Measurements from ENCODE around the gene CHRNA10. TPM values are rescaled to one million over a fixed set of nuclear protein-coding genes. Genes with fewer than 3 reads are reported as not detected.

The CHRNA10 gene, protein sequence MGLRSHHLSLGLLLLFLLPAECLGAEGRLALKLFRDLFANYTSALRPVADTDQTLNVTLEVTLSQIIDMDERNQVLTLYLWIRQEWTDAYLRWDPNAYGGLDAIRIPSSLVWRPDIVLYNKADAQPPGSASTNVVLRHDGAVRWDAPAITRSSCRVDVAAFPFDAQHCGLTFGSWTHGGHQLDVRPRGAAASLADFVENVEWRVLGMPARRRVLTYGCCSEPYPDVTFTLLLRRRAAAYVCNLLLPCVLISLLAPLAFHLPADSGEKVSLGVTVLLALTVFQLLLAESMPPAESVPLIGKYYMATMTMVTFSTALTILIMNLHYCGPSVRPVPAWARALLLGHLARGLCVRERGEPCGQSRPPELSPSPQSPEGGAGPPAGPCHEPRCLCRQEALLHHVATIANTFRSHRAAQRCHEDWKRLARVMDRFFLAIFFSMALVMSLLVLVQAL
- total RNA-seq, result 1 to 10 TPM; 3.0 to 3.1 TPM

- Mint-ChIP-seq H3K9me3 (no peaks in the 10 kb centered on the region), H3K4me3 (no peak within 1 kb of the TSS), H3K36me3 (ENCODE audit: low read depth) (peaks cover 31% of the 10 kb centered on the region), H3K4me1 (no peaks in the 10 kb centered on the region), H3K27me3 (no peaks in the 10 kb centered on the region), H3K27ac (no peak within 1 kb of the TSS)
- ChIA-PET CTCF (no interaction called here), POLR2A (interaction anchor here (0.6 kb wide), 1 partner anchor 113 kb away, joined by 3 read pairs; no protein-coding TSS in a partner anchor)
- DNase-seq, result no peak
These were observed at the start of gene CHRNA10 for GRCh38 chr11:3671334-3672254. Gene CHRNA10, minus strand, starts transcription at chr11:3671384. Its CDS starts 72 bp downstream, at chr11:3671312.

DNA sequence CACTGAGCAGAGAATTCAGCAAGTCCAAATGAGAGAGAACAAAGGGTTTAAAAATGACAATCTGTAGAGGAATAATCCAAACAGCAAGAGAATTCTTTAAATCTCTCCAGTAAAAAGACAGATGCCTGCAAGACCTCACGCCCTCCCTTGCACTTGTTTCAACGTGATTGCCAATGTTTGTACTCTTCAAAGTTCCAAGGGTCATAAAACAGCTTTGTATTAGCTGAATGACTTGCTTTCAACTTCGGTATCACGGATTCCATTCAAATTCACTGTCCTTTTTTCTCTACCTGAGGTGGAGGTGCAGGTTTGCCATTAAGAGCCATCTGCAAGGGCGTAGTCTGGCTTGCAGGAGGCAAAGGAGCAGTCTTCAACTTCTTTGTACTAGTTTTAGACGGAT lies 41.1 kb upstream of the CHRNA10 start:
- no peak for DNase-seq
- no peaks in the 10 kb centered on the region for H3K27me3 Mint-ChIP-seq
- peaks cover 48% of the 10 kb centered on the region for H3K36me3 Mint-ChIP-seq (ENCODE audit: low read depth)
- no peaks in the 10 kb centered on the region for H3K4me1 Mint-ChIP-seq
- H3K27ac Mint-ChIP-seq, result no peak overlapping the region
- no peaks in the 10 kb centered on the region for H3K9me3 Mint-ChIP-seq
- ChIA-PET CTCF (interaction anchor here (0.8 to 1.3 kb wide), 2 partner anchors 11 to 18 kb away, joined by 3 read pairs; no protein-coding TSS in a partner anchor), POLR2A (no interaction called here)
- H3K4me3 Mint-ChIP-seq, result no peak overlapping the region

DNA sequence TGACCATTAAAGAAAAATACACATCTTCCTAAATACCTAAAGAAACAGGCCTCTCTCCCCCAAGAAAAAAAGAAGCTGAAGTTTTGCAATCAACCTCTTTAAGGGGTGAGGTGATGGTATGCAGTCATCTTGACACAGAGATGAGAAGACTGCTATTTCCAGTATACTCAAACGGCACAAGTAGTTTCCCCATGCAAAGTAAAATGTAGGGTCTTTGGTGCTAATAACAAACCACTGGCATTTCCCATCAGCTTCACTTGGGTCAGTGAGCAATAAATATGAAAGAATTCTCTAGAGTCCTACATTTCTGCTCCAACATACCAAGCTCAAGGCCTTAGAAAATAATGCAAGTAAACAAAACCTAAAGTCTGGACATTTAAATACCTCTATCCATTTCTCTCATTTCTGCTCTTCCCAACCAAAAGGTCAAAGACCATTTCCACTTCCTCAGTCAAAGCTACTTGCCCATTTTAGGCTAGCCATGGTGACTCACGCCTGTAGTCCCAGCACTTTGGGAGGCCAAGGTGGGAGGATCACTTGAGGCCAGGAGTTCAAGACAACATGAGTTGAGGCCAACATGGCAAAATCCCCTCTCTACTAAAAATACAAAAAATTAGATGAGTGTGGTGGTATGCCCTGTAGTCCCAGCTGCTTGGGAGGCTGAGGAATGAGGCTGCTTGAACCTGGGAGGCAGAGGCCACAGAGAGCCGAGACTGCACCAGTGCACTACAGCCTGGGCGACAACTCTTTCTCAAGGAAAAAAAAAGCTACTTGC lies 39.5 kb upstream of the CHRNA10 start:
- Mint-ChIP-seq H3K4me1 (no peaks in the 10 kb centered on the region), H3K27me3 (no peaks in the 10 kb centered on the region), H3K36me3 (ENCODE audit: low read depth) (peaks cover 51% of the 10 kb centered on the region), H3K27ac (no peak overlapping the region), H3K4me3 (no peak overlapping the region), H3K9me3 (no peaks in the 10 kb centered on the region)
- POLR2A ChIA-PET, result interaction anchor here (0.5 kb wide), 1 partner anchor 9 kb away, joined by 5 read pairs; no protein-coding TSS in a partner anchor
- DNase-seq, result no peak
- CTCF ChIA-PET, result interaction anchor here (0.6 to 1.7 kb wide), 5 partner anchors 9 to 97 kb away, joined by 3 to 7 read pairs (median 3); partner anchors contain the start of gene PGAP2

- POLR2A ChIA-PET, result no interaction called here
- Mint-ChIP-seq H3K4me3 (no peak overlapping the region), H3K4me1 (no peaks in the 10 kb centered on the region), H3K36me3 (ENCODE audit: low read depth) (peaks cover 53% of the 10 kb centered on the region), H3K27ac (no peak overlapping the region), H3K27me3 (no peaks in the 10 kb centered on the region), H3K9me3 (no peaks in the 10 kb centered on the region)
- no peak for DNase-seq
- CTCF ChIA-PET, result interaction anchor here (0.7 to 1.7 kb wide), 4 partner anchors 18 to 98 kb away, joined by 3 to 7 read pairs (median 4); partner anchors contain the start of gene PGAP2
These were observed 38.8 kb upstream of the CHRNA10 start for GRCh38 chr11:3709977-3710376.

GRCh38 chr11:3707176-3707575 lies 36.0 kb upstream of the CHRNA10 start:
- H3K27ac Mint-ChIP-seq, result no peak overlapping the region
- ChIA-PET CTCF (interaction anchor here (0.6 to 1.2 kb wide), 2 partner anchors 22 to 635 kb away, joined by 3 to 4 read pairs; no protein-coding TSS in a partner anchor), POLR2A (no interaction called here)
- H3K27me3 Mint-ChIP-seq, result no peaks in the 10 kb centered on the region
- H3K36me3 Mint-ChIP-seq (ENCODE audit: low read depth), result peaks cover 57% of the 10 kb centered on the region
- H3K9me3 Mint-ChIP-seq, result no peaks in the 10 kb centered on the region
- H3K4me3 Mint-ChIP-seq, result no peak overlapping the region
- no peaks in the 10 kb centered on the region for H3K4me1 Mint-ChIP-seq
- no peak for DNase-seq

GRCh38 chr11:3703383-3703782 lies 32.2 kb upstream of the CHRNA10 start:
- CTCF ChIA-PET, result interaction anchor here (1.1 kb wide), 1 partner anchor 11 kb away, joined by 3 read pairs; no protein-coding TSS in a partner anchor
- Mint-ChIP-seq H3K27ac (no peak overlapping the region), H3K4me3 (no peak overlapping the region), H3K36me3 (ENCODE audit: low read depth) (peaks cover 65% of the 10 kb centered on the region), H3K27me3 (no peaks in the 10 kb centered on the region), H3K4me1 (no peaks in the 10 kb centered on the region), H3K9me3 (no peaks in the 10 kb centered on the region)
- POLR2A ChIA-PET, result no interaction called here
- no peak for DNase-seq

DNA sequence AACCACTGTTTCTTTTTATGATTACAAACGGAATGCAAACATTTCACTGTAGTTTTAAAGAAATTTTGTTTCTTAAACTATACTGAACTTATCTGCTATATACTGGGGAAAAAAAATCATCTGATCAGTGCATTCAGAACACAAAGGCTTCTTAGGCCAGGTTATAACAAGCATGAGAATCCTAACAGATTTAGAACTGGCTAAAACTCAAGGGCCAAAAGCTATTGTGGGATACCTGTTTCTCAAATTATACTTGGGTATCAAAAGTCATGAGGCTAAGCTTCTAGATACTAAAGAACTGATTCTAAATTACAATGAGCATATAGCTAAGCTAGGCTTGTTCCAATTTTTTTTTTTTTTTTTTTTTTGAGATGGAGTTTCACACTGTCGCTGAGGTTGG lies 29.7 kb upstream of the CHRNA10 start:
- Mint-ChIP-seq H3K4me1 (no peaks in the 10 kb centered on the region), H3K9me3 (no peaks in the 10 kb centered on the region), H3K27me3 (no peaks in the 10 kb centered on the region), H3K36me3 (ENCODE audit: low read depth) (peaks cover 66% of the 10 kb centered on the region), H3K27ac (no peak overlapping the region), H3K4me3 (no peak overlapping the region)
- ChIA-PET CTCF (interaction anchor here (0.8 kb wide), 2 partner anchors 11 to 108 kb away, joined by 3 to 5 read pairs; no protein-coding TSS in a partner anchor), POLR2A (no interaction called here)
- DNase-seq, result no peak

DNA sequence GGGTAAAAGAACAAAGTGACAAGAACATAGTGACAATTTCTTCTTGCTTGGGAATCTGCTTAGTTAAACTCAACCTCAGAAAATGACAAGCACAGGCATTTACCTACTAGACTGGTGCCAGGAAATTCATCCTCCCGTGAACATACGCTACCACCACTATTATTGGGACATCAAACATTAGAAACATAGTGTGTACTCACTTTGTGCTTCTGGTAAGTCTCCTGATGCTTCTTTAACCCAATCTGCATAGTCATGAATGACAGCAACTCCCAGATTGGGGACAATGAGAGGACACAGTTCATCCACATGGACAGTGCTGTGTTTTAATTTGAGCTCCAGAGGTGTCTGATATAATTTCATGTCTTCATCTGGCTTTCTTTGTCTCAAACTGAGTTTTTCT lies 29.2 kb upstream of the CHRNA10 start:
- H3K27me3 Mint-ChIP-seq, result no peaks in the 10 kb centered on the region
- H3K27ac Mint-ChIP-seq, result no peak overlapping the region
- no peaks in the 10 kb centered on the region for H3K9me3 Mint-ChIP-seq
- no peak for DNase-seq
- H3K4me3 Mint-ChIP-seq, result no peak overlapping the region
- H3K4me1 Mint-ChIP-seq, result no peaks in the 10 kb centered on the region
- H3K36me3 Mint-ChIP-seq (ENCODE audit: low read depth), result peaks cover 67% of the 10 kb centered on the region
- ChIA-PET POLR2A (no interaction called here), CTCF (interaction anchor here (0.6 to 0.8 kb wide), 3 partner anchors 11 to 211 kb away, joined by 3 read pairs; no protein-coding TSS in a partner anchor)

DNA sequence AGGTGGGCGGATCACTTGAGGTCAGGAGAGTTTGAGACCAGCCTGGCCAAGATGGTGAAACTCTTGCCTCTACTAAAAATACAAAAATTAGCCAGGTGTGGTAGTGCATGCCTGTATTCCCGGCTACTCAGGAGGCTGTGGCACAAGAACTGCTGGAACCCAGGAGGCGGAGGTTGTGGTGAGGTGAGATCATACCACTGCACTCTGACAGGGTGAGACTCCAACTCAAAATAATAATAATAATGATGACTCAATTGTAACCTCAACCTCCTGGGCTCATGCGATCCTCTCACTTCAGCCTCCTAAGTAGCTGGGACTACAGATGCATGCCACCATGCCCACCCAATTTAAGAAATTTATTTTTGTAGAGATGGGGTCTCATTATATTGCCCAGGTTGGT lies 15.6 kb upstream of the CHRNA10 start:
- H3K9me3 Mint-ChIP-seq, result no peaks in the 10 kb centered on the region
- DNase-seq, result no peak
- peaks cover 51% of the 10 kb centered on the region for H3K36me3 Mint-ChIP-seq (ENCODE audit: low read depth)
- no peaks in the 10 kb centered on the region for H3K27me3 Mint-ChIP-seq
- POLR2A ChIA-PET, result no interaction called here
- peaks cover 12% of the 10 kb centered on the region for H3K4me1 Mint-ChIP-seq
- H3K27ac Mint-ChIP-seq, result no peak overlapping the region
- CTCF ChIA-PET, result interaction anchor here (1.0 kb wide), 1 partner anchor 109 kb away, joined by 3 read pairs; no protein-coding TSS in a partner anchor
- H3K4me3 Mint-ChIP-seq, result no peak overlapping the region

GRCh38 chr11:3685923-3686322 lies 14.7 kb upstream of the CHRNA10 start:
- no peak overlapping the region for H3K4me3 Mint-ChIP-seq
- peaks cover 13% of the 10 kb centered on the region for H3K4me1 Mint-ChIP-seq
- no peaks in the 10 kb centered on the region for H3K27me3 Mint-ChIP-seq
- H3K9me3 Mint-ChIP-seq, result no peaks in the 10 kb centered on the region
- DNase-seq, result no peak
- CTCF ChIA-PET, result no interaction called here
- peaks cover 59% of the 10 kb centered on the region for H3K36me3 Mint-ChIP-seq (ENCODE audit: low read depth)
- no peak overlapping the region for H3K27ac Mint-ChIP-seq
- POLR2A ChIA-PET, result no interaction called here

DNA sequence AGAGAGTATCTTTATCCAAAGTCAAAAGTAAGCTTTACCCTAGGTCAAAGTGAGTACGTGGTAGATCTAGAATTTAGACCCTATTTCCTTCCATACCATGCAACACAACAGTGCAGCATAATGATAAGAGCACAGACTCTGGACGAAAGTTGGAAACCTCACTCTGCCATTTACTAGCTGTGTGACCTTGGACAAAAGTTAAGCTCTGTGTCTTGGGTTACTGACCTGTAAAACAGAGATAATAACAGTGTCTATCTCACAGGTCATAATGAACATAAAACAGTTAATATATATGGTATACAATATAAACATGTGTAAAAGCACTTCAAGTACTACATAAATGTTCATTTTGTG lies 13.6 kb upstream of the CHRNA10 start:
- DNase-seq, result no peak
- Mint-ChIP-seq H3K4me1 (peaks cover 13% of the 10 kb centered on the region), H3K27ac (no peak overlapping the region), H3K36me3 (ENCODE audit: low read depth) (peaks cover 66% of the 10 kb centered on the region), H3K4me3 (no peak overlapping the region), H3K27me3 (no peaks in the 10 kb centered on the region), H3K9me3 (no peaks in the 10 kb centered on the region)
- ChIA-PET POLR2A (no interaction called here), CTCF (interaction anchor here (0.9 kb wide), 1 partner anchor 54 kb away, joined by 3 read pairs; no protein-coding TSS in a partner anchor)

- ChIA-PET POLR2A (no interaction called here), CTCF (interaction anchor here (0.9 to 1.0 kb wide), 2 partner anchors 55 to 166 kb away, joined by 3 to 5 read pairs; no protein-coding TSS in a partner anchor)
- Mint-ChIP-seq H3K27ac (no peak overlapping the region), H3K27me3 (no peaks in the 10 kb centered on the region), H3K4me3 (no peak overlapping the region), H3K9me3 (no peaks in the 10 kb centered on the region), H3K4me1 (peaks cover 13% of the 10 kb centered on the region), H3K36me3 (ENCODE audit: low read depth) (peaks cover 70% of the 10 kb centered on the region)
- DNase-seq, result no peak
These were observed 13.1 kb upstream of the CHRNA10 start for GRCh38 chr11:3684129-3684818.
